ENCODE measurements around the gene BORCS5.

The BORCS5 gene

DNA sequence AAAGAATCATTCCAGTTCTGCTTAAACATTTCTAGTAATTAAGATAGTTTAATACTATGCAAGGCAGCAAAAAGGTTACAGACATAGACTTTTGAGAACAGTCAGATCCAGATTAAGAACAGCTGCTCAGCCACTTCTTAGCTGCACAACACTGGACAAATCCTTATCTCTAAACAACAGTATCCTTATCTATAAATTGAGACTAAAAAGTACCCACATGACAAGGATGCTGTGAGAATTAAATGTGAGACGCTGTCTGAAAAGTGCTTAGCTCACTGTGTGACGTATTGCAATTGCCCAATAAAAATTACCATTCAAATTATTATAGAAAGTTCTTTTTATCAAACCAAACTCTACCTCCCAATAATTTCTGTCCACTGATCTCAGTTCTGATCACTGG lies 35.5 kb downstream of the BORCS5 start:
- no peaks in the 10 kb centered on the region for H3K27me3 ChIP-seq (replicated peaks; ENCODE audit: insufficient read depth, low read length)

DNA sequence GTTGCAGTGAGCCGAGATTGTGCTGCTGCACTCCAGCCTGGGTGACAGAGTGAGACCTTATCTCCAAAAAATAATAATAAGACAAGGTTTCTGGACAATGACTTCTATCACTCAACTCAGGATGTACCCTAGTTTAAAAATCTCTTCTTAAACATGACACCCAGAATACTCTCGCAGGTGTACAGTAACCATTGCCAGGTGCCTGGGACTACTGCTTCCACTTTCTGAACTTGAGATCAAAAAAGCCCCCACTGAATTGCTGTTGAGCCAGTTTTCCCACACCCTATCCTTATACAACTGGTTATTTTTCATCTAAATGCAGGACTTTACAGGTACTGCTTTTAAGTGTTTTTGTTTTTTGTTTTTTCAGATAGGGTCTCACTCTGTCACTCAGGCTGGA lies 36.3 kb downstream of the BORCS5 start:
- H3K4me1 ChIP-seq (ENCODE audit: low read length): no peaks in the 10 kb centered on the region
- no peak overlapping the region for H3K4me2 ChIP-seq (ENCODE audit: low read depth, low read length)
- H3K9me3 ChIP-seq (replicated peaks; ENCODE audit: insufficient read depth, low read length): no peaks in the 10 kb centered on the region
- H3K9ac ChIP-seq (ENCODE audit: low read length): no peak overlapping the region
- no peak overlapping the region for H3K27ac ChIP-seq (ENCODE audit: low read length)
- no peaks in the 10 kb centered on the region for H4K20me1 ChIP-seq (ENCODE audit: insufficient read depth, low read length)
- no peak for TF ChIP-seq EZH2 (optimal IDR thresholded peaks at IDR 0.05; ENCODE audit: low read depth, low read length)
- TF ChIP-seq, protein P1, sequence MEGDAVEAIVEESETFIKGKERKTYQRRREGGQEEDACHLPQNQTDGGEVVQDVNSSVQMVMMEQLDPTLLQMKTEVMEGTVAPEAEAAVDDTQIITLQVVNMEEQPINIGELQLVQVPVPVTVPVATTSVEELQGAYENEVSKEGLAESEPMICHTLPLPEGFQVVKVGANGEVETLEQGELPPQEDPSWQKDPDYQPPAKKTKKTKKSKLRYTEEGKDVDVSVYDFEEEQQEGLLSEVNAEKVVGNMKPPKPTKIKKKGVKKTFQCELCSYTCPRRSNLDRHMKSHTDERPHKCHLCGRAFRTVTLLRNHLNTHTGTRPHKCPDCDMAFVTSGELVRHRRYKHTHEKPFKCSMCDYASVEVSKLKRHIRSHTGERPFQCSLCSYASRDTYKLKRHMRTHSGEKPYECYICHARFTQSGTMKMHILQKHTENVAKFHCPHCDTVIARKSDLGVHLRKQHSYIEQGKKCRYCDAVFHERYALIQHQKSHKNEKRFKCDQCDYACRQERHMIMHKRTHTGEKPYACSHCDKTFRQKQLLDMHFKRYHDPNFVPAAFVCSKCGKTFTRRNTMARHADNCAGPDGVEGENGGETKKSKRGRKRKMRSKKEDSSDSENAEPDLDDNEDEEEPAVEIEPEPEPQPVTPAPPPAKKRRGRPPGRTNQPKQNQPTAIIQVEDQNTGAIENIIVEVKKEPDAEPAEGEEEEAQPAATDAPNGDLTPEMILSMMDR (IDR thresholded peaks at IDR 0.05; ENCODE audit: low read length): no peak
- TF ChIP-seq EZH2phosphoT487 (IDR thresholded peaks at IDR 0.05; ENCODE audit: low read length): no peak
- H3K79me2 ChIP-seq (ENCODE audit: low read length): no peaks in the 10 kb centered on the region
- no peak overlapping the region for H2AFZ ChIP-seq (ENCODE audit: low read length)
- no peaks in the 10 kb centered on the region for H3K9me2 ChIP-seq (replicated peaks; ENCODE audit: insufficient read depth, low read length)
- no peaks in the 10 kb centered on the region for H3F3A ChIP-seq (ENCODE audit: insufficient read depth, low read length)
- H3K27me3 ChIP-seq (replicated peaks; ENCODE audit: insufficient read depth, low read length): no peaks in the 10 kb centered on the region
- no peak overlapping the region for H3K4me3 ChIP-seq (ENCODE audit: low read length)
- DNase-seq: no peak
- no peaks in the 10 kb centered on the region for H3K36me3 ChIP-seq (replicated peaks; ENCODE audit: insufficient read depth, low read length)

More for the DNA sequence above, 35.5 kb downstream of the BORCS5 start:
- Histone ChIP-seq H3K9me3 (replicated peaks; ENCODE audit: insufficient read depth, low read length) (no peaks in the 10 kb centered on the region), H3K36me3 (replicated peaks; ENCODE audit: insufficient read depth, low read length) (no peaks in the 10 kb centered on the region), H2AFZ (ENCODE audit: low read length) (no peak overlapping the region), H3K9ac (ENCODE audit: low read length) (no peak overlapping the region), H3K9me2 (replicated peaks; ENCODE audit: insufficient read depth, low read length) (no peaks in the 10 kb centered on the region), H3K4me1 (ENCODE audit: low read length) (no peaks in the 10 kb centered on the region), H3K27ac (ENCODE audit: low read length) (no peak overlapping the region), H3K79me2 (ENCODE audit: low read length) (no peaks in the 10 kb centered on the region), H3F3A (ENCODE audit: insufficient read depth, low read length) (no peaks in the 10 kb centered on the region), H4K20me1 (ENCODE audit: insufficient read depth, low read length) (no peaks in the 10 kb centered on the region), H3K4me2 (ENCODE audit: low read depth, low read length) (no peak overlapping the region), H3K4me3 (ENCODE audit: low read length) (no peak overlapping the region)
- DNase-seq: no peak
- TF ChIP-seq EZH2phosphoT487 (IDR thresholded peaks at IDR 0.05; ENCODE audit: low read length): no peak
- TF ChIP-seq, protein P1 (IDR thresholded peaks at IDR 0.05; ENCODE audit: low read length): no peak
- no peak for TF ChIP-seq EZH2 (optimal IDR thresholded peaks at IDR 0.05; ENCODE audit: low read depth, low read length)

DNA sequence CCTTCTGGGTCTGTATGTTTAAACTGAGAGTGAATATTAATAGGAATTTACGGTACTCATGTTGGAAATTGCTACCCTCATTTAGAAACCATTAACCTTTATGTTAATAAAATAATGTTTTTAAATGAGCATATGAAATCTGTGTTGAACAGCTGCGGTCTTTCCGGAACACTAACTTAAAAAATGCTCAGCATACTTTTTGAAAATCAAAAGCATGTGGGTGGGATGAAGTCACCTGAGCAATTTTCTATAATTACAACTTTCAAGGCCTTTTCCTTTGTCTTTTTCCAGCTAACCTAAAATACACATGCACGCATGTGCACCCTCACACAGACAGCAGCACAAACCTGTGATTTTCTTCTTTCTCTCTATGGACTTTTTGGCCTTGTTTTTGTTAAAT lies 39.8 kb downstream of the BORCS5 start:
- Histone ChIP-seq H3K9ac (ENCODE audit: low read length) (no peak overlapping the region), H3K4me2 (ENCODE audit: low read depth, low read length) (no peak overlapping the region)
- no peak for DNase-seq

More for the DNA sequence above, 39.8 kb downstream of the BORCS5 start:
- Histone ChIP-seq H3F3A (ENCODE audit: insufficient read depth, low read length) (no peaks in the 10 kb centered on the region), H3K4me1 (ENCODE audit: low read length) (no peaks in the 10 kb centered on the region), H3K27ac (ENCODE audit: low read length) (no peak overlapping the region), H2AFZ (ENCODE audit: low read length) (no peak overlapping the region), H3K79me2 (ENCODE audit: low read length) (no peaks in the 10 kb centered on the region), H3K4me3 (ENCODE audit: low read length) (no peak overlapping the region), H3K36me3 (replicated peaks; ENCODE audit: insufficient read depth, low read length) (no peaks in the 10 kb centered on the region), H4K20me1 (ENCODE audit: insufficient read depth, low read length) (no peaks in the 10 kb centered on the region), H3K27me3 (replicated peaks; ENCODE audit: insufficient read depth, low read length) (no peaks in the 10 kb centered on the region), H3K9me3 (replicated peaks; ENCODE audit: insufficient read depth, low read length) (no peaks in the 10 kb centered on the region), H3K9me2 (replicated peaks; ENCODE audit: insufficient read depth, low read length) (no peaks in the 10 kb centered on the region)
- TF ChIP-seq EZH2phosphoT487 (IDR thresholded peaks at IDR 0.05; ENCODE audit: low read length) (no peak), EZH2 (optimal IDR thresholded peaks at IDR 0.05; ENCODE audit: low read depth, low read length) (no peak)
- TF ChIP-seq, protein P1 (IDR thresholded peaks at IDR 0.05; ENCODE audit: low read length): no peak
